ENCODE results near the gene OBSCN.

The OBSCN gene

DNA sequence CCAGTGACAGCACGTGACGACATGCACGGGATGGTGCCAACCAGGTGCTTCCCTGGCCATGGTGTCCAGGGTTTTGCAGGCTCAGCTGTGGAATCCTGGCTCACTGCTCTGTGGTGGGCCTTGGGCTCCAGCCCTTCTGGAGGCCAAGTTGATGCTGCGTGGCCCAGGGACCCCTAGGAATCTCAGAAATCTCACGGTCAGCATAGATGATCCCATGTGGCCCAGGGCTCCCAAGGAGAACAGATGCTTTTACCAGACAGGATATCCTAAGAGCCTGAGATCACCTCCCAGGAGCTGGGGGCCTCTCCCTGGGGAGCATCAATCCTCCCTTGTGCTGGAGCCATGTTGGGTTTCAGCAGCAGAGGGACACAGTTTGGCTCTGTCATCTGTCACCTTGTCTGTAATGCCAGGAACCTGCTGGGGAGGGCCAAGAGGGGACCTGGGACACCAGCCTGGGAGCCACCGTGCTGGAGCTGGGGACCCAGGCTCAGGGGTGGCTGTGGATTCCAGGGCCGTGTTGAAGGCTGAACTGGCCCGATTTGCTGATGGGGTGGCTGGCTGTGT lies 134.9 kb downstream of the OBSCN start:
- TF ChIP-seq ZFX (IDR thresholded peaks at IDR 0.05; ENCODE audit: borderline replicate concordance) (no peak), CTCF (IDR thresholded peaks at IDR 0.05) (no peak)
- H3K27ac ChIP-seq = no peak overlapping the region

DNA sequence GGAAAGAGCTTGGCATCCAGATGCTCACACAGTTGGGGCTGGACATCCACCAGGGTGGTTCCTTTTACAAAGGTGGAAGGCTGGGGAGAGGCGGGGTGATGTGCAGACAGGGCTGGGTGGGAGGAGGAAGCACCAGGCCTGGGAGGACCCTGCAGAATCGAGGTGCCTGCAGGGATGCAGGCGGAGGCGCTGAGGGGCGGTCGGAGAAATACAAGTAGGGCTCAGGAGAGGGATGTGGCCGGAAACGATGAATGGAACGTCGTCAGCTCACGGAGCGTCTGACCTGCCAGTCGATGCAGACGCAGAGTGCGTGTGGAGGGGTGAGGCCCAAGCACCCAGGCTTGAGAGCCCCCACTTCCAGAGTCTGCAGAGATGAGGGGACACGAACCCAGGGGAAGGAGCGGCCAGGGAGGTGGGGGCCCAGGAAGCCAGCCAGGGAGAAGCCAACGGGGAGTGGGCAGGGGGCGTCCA lies 135.4 kb downstream of the OBSCN start:
- TF ChIP-seq CTCF (IDR thresholded peaks at IDR 0.05) (no peak), ZFX (IDR thresholded peaks at IDR 0.05; ENCODE audit: borderline replicate concordance) (no peak)
- no peak overlapping the region for H3K27ac ChIP-seq

GRCh38 chr1:228344631-228345072 lies 136.8 kb downstream of the OBSCN start:
- TF ChIP-seq CTCF (IDR thresholded peaks at IDR 0.05) (no peak), ZFX (IDR thresholded peaks at IDR 0.05; ENCODE audit: borderline replicate concordance) (no peak)
- H3K27ac ChIP-seq = no peak overlapping the region

- H3K27ac ChIP-seq = no peak overlapping the region
- no peak for TF ChIP-seq CTCF (IDR thresholded peaks at IDR 0.05)
- TF ChIP-seq ZFX (IDR thresholded peaks at IDR 0.05; ENCODE audit: borderline replicate concordance) = no peak
These were observed 137.5 kb downstream of the OBSCN start for GRCh38 chr1:228345201-228345930.

GRCh38 chr1:228346731-228347130 lies 138.9 kb downstream of the OBSCN start:
- TF ChIP-seq CTCF (IDR thresholded peaks at IDR 0.05) (no peak), ZFX (IDR thresholded peaks at IDR 0.05; ENCODE audit: borderline replicate concordance) (no peak)
- no peak overlapping the region for H3K27ac ChIP-seq

- no peak overlapping the region for H3K27ac ChIP-seq
- no peak for TF ChIP-seq CTCF (IDR thresholded peaks at IDR 0.05)
- no peak for TF ChIP-seq ZFX (IDR thresholded peaks at IDR 0.05; ENCODE audit: borderline replicate concordance)
These were observed 139.3 kb downstream of the OBSCN start for GRCh38 chr1:228347181-228347580.

All from 22Rv1 (cell line).